Endothelial cell of umbilical vein (primary cell): ENCODE results near the gene ZNF281. TPM values are rescaled to one million over a fixed set of nuclear protein-coding genes. Genes with fewer than 3 reads are reported as not detected.

Experiments used
- BruUV-seq: library from RNA; stranded (reverse); fragments of 400-500 nt; replicated peaks from 2 replicates; lab custom pipeline; 2021; lab: Mats Ljungman, UMichigan
- CTCF ChIA-PET: fragments of 300-600, 350-600 bp; sonication (Branson Sonifier 250); formaldehyde crosslinking; loops from one replicate; lab custom pipeline; 2021; ENCODE audit warnings: antibody characterized with exemption, inconsistent platforms; lab: Charles Lee
- POLR2A ChIA-PET: fragments of 300-600, 350-600 bp; sonication (Branson Sonifier 250); formaldehyde crosslinking; loops from one replicate; lab custom pipeline; 2021; ENCODE audit warnings: antibody characterized with exemption, inconsistent platforms; lab: Charles Lee
- DNase-seq: peaks from one replicate; pipeline ENCODE4 v3.0.0-alpha.2; 2011; ENCODE audit warnings: low read depth, low spot score
- FAIRE-seq: peaks from 2 replicates; lab custom pipeline; 2011; peaks lifted over from hg19 to GRCh38; lab: Jason Lieb, UNC
- H2AFZ ChIP-seq: 2 replicates; pipeline ENCODE4 v1.6.0; 2012; ENCODE audit warnings: low read depth, low read length, control low read depth, inconsistent platforms
- H3K27ac ChIP-seq: 2 replicates; pipeline ENCODE4 v1.5.1; 2011; ENCODE audit warnings: low read depth, mild to moderate bottlenecking, control low read depth, low read length, moderate library complexity; ENCODE audit not compliant: insufficient read depth
- H3K27me3 ChIP-seq, 2 experiments: 2 replicates each; pipeline versions ENCODE4 v1.6.0 to v1.6.1; 2011; ENCODE audit warnings: low read length in 2 of 2, mixed read lengths in 1 of 2; ENCODE audit not compliant: control insufficient read depth in 2 of 2, insufficient read depth in 2 of 2
- H3K36me3 ChIP-seq, 2 experiments: 2 replicates in 1 of 2; 3 replicates in 1 of 2; pipeline ENCODE4 v1.5.1; 2011; ENCODE audit warnings: low read length in 2 of 2, mild to moderate bottlenecking in 1 of 2, moderate library complexity in 1 of 2; ENCODE audit not compliant: control insufficient read depth in 2 of 2, insufficient read depth in 2 of 2; ENCODE audit errors: extremely low read depth in 1 of 2
- H3K4me1 ChIP-seq: 3 replicates; pipeline ENCODE4 v1.5.1; 2011; ENCODE audit warnings: mild to moderate bottlenecking, low read length; ENCODE audit not compliant: control insufficient read depth, insufficient read depth; ENCODE audit errors: extremely low read depth
- H3K4me2 ChIP-seq: 2 replicates; pipeline ENCODE4 v1.6.1; 2011; ENCODE audit warnings: low read length, control low read depth, mixed read lengths; ENCODE audit not compliant: insufficient read depth
- H3K4me3 ChIP-seq, 3 experiments: fragments of 200-600 bp in 1 of 3; sonication (generic), shearing (Covaris generic) in 1 of 3; replicated peaks in 1 of 3; 2 replicates each; pipeline ENCODE4 v1.5.1; 2011 to 2016; ENCODE audit warnings: control low read depth in 3 of 3, low read length in 3 of 3, mild to moderate bottlenecking in 2 of 3, inconsistent platforms in 1 of 3, low read depth in 1 of 3, moderate library complexity in 1 of 3; ENCODE audit not compliant: insufficient read depth in 1 of 3
- H3K79me2 ChIP-seq: 2 replicates; pipeline ENCODE4 v1.6.0; 2012; ENCODE audit warnings: low read length, inconsistent platforms; ENCODE audit not compliant: control insufficient read depth, insufficient read depth
- H3K9ac ChIP-seq: replicated peaks from 2 replicates; pipeline ENCODE3; 2011; ENCODE audit warnings: low read length, control low read depth; ENCODE audit not compliant: insufficient read depth; ENCODE audit errors: extremely low read depth
- H3K9me1 ChIP-seq: replicated peaks from 3 replicates; pipeline ENCODE4 v1.6.0; 2011; ENCODE audit warnings: mild to moderate bottlenecking, low read length; ENCODE audit not compliant: control insufficient read depth, insufficient read depth; ENCODE audit errors: extremely low read depth
- H3K9me3 ChIP-seq: replicated peaks from 2 replicates; pipeline ENCODE4 v1.5.1; 2012; ENCODE audit warnings: low read length, inconsistent platforms; ENCODE audit not compliant: control insufficient read depth, insufficient read depth
- H4K20me1 ChIP-seq: replicated peaks from 2 replicates; pipeline ENCODE3; 2011; ENCODE audit warnings: mild to moderate bottlenecking, low read length; ENCODE audit not compliant: control insufficient read depth, insufficient read depth; ENCODE audit errors: extremely low read depth
- EZH2 ChIP-seq: IDR thresholded peaks from 2 replicates; pipeline ENCODE4 v1.6.1; 2012; ENCODE audit warnings: borderline replicate concordance, low read depth, mild to moderate bottlenecking, moderate library complexity, low read length, inconsistent platforms; ENCODE audit not compliant: severe bottlenecking
- FOS ChIP-seq: IDR thresholded peaks from 2 replicates; pipeline ENCODE4 v1.6.1; 2011; ENCODE audit warnings: mild to moderate bottlenecking, low read length, moderate library complexity, borderline replicate concordance; ENCODE audit not compliant: insufficient read depth
- MYC ChIP-seq: IDR thresholded peaks from one replicate; pipeline ENCODE4 v1.6.1; 2011; ENCODE audit warnings: mild to moderate bottlenecking, low read depth, low read length
- dilution Hi-C: fragments of 300-500 bp; cut with MboI; formaldehyde crosslinking; loops from one replicate; pipeline ENCODE4 v1.15.0; 2019; ENCODE audit warnings: low sequenced_read_pairs; ENCODE audit not compliant: extremely low pct_ligation_motif_present
- intact Hi-C: fragments of 100-400 bp; cut with micrococcal nuclease; formaldehyde crosslinking; loops from one replicate; pipeline ENCODE4 v1.10.0; 2022
- polyA plus RNA-seq, 4 experiments: library from polyadenylated mRNA; depleted of rRNA in 3 of 4; stranded (reverse) in 3 of 4; unstranded in 1 of 4; fragments of >200 nt; gene quantifications; 2 replicates each; pipeline versions ENCODE4 v1.2.1 to v1.2.3, GENCODE V29; 2011 to 2012; ENCODE audit warnings: missing spikeins in 1 of 4
- total RNA-seq: library from RNA; stranded (reverse); gene quantifications from 2 replicates; pipeline ENCODE4 v1.2.3, GENCODE V29; 2021

ZNF281 gene
- total and polyA plus RNA-seq, 2 donors (not counting 3 experiments of a cell fraction or from before 2014, with no cell fraction given), result 5.2 to 22.3 TPM

- intact Hi-C loops (no loop called here), dilution Hi-C loops (no loop called here)
- POLR2A ChIA-PET, result no interaction called here
- Histone ChIP-seq H3K9me1 (no peaks in the 10 kb centered on the region), H4K20me1 (no peaks in the 10 kb centered on the region), H3K27ac (no peak overlapping the region), H3K4me1 (no peaks in the 10 kb centered on the region), H3K9ac (no peak overlapping the region), H3K9me3 (no peaks in the 10 kb centered on the region), H3K27me3 (no peaks in the 10 kb centered on the region), H2AFZ (no peak overlapping the region), H3K4me2 (no peak overlapping the region), H3K79me2 (no peaks in the 10 kb centered on the region), H3K4me3 (no peak overlapping the region), H3K36me3 (no peaks in the 10 kb centered on the region)
- DNase-seq (no peak), FAIRE-seq (no peak)
- CTCF ChIA-PET, result interaction anchor here (1.2 kb wide), 1 partner anchor 8 kb away, joined by 3 read pairs; no protein-coding TSS in a partner anchor
- no TSS peak for BruUV-seq
- TF ChIP-seq MYC (no peak), FOS (no peak)
Measured at GRCh38 chr1:200392625-200393185, 17.1 kb downstream of the ZNF281 start.

- H3K27ac ChIP-seq, result no peak overlapping the region
- no TSS peak for BruUV-seq
- no peak overlapping the region for H2AFZ ChIP-seq
- dilution Hi-C loops (no loop called here), intact Hi-C loops (no loop called here)
- H3K36me3 ChIP-seq, result no peaks in the 10 kb centered on the region
- DNase-seq (no peak), FAIRE-seq (no peak)
- H3K9ac ChIP-seq, result no peak overlapping the region
- ChIA-PET POLR2A (no interaction called here), CTCF (interaction anchor here (1.2 kb wide), 1 partner anchor 9 kb away, joined by 3 read pairs; no protein-coding TSS in a partner anchor)
- H4K20me1 ChIP-seq, result no peaks in the 10 kb centered on the region
- no peak for TF ChIP-seq EZH2
- no peak for TF ChIP-seq MYC
- H3K79me2 ChIP-seq, result no peaks in the 10 kb centered on the region
- no peaks in the 10 kb centered on the region for H3K27me3 ChIP-seq
- H3K4me1 ChIP-seq, result no peaks in the 10 kb centered on the region
- no peaks in the 10 kb centered on the region for H3K9me3 ChIP-seq
- H3K4me3 ChIP-seq, result no peak overlapping the region
- no peak overlapping the region for H3K4me2 ChIP-seq
- no peaks in the 10 kb centered on the region for H3K9me1 ChIP-seq
Measured at GRCh38 chr1:200391747-200392146, 18.1 kb downstream of the ZNF281 start.
